HepG2 (cell line): ENCODE measurements around the gene VPS25. TPM values are rescaled to one million over a fixed set of nuclear protein-coding genes. Genes with fewer than 3 reads are reported as not detected.

ENCODE experiments used
- ATF1 ChIP-seq: IDR thresholded peaks from 2 replicates; pipeline ENCODE4 v1.6.1; 2016; ENCODE audit warnings: mild to moderate bottlenecking, control low read depth
- BORCS8-MEF2B ChIP-seq: sonication (generic); formaldehyde crosslinking; IDR thresholded peaks from 2 replicates; pipeline ENCODE4 v1.8.0; 2022; ENCODE audit warnings: mild to moderate bottlenecking, missing genetic modification reagents
- ELF3 ChIP-seq: IDR thresholded peaks from 2 replicates; pipeline ENCODE4 v1.6.1; 2016; ENCODE audit warnings: missing genetic modification reagents, missing compliant biosample characterization
- ELF4 ChIP-seq: sonication (generic); formaldehyde crosslinking; IDR thresholded peaks from 2 replicates; pipeline ENCODE4 v1.5.0; 2020; ENCODE audit warnings: missing genetic modification reagents, mild to moderate bottlenecking, moderate library complexity, borderline replicate concordance
- ETV6 ChIP-seq: sonication (generic); formaldehyde crosslinking; conservative IDR thresholded peaks from 2 replicates; pipeline ENCODE4 v1.4.0; 2020; ENCODE audit warnings: missing genetic modification reagents
- FOXA1 ChIP-seq, 2 experiments: fragments of 450-650 bp in 1 of 2; sonication (generic) in 1 of 2; formaldehyde crosslinking in 1 of 2; IDR thresholded peaks; 2 replicates each; pipeline versions ENCODE4 v1.4.0 to v1.6.1; 2016 to 2020; ENCODE audit warnings: missing genetic modification reagents in 1 of 2
- FOXM1 ChIP-seq: sonication (generic); formaldehyde crosslinking; IDR thresholded peaks from 2 replicates; pipeline ENCODE4 v1.5.0; 2020; ENCODE audit warnings: missing genetic modification reagents
- GTF2F1 ChIP-seq: fragments of 150-350 bp; IDR thresholded peaks from 2 replicates; pipeline ENCODE4 v1.6.1; 2014; ENCODE audit warnings: low read length
- HNF1A ChIP-seq, 2 experiments: sonication (generic) in 1 of 2; formaldehyde crosslinking in 1 of 2; IDR thresholded peaks; 2 replicates each; pipeline versions ENCODE4 v1.4.0 to v1.6.1; 2016 to 2020; ENCODE audit warnings: borderline replicate concordance in 1 of 2, low read depth in 1 of 2, mild to moderate bottlenecking in 1 of 2, missing genetic modification reagents in 1 of 2
- HOXA7 ChIP-seq: sonication (generic); formaldehyde crosslinking; IDR thresholded peaks from 2 replicates; pipeline ENCODE4 v1.8.1; 2022; ENCODE audit warnings: mild to moderate bottlenecking, missing genetic modification reagents, moderate library complexity
- MAFF ChIP-seq: IDR thresholded peaks from 2 replicates; pipeline ENCODE4 v1.6.1; 2011; ENCODE audit warnings: low read depth, low read length, improper control_type of control experiment
- PITX1 ChIP-seq: sonication (generic); formaldehyde crosslinking; IDR thresholded peaks from 2 replicates; pipeline ENCODE4 v1.5.1; 2020; ENCODE audit warnings: mild to moderate bottlenecking, missing genetic modification reagents
- SAFB2 ChIP-seq: sonication (generic); formaldehyde crosslinking; IDR thresholded peaks from 2 replicates; pipeline ENCODE4 v1.5.1; 2020; ENCODE audit warnings: missing genetic modification reagents, low read depth, mild to moderate bottlenecking, borderline replicate concordance
- THAP11 ChIP-seq: IDR thresholded peaks from 2 replicates; pipeline ENCODE4 v1.6.1; 2016; ENCODE audit warnings: missing biosample characterization, missing genetic modification reagents
- YEATS2 ChIP-seq: sonication (generic); formaldehyde crosslinking; IDR thresholded peaks from 2 replicates; pipeline ENCODE4 v1.4.0; 2020; ENCODE audit warnings: missing genetic modification reagents, borderline replicate concordance
- ZBTB20 ChIP-seq: sonication (generic); formaldehyde crosslinking; IDR thresholded peaks from 2 replicates; pipeline ENCODE4 v1.8.1; 2023; ENCODE audit warnings: missing genetic modification reagents, low read depth, mild to moderate bottlenecking, borderline replicate concordance
- ZNF12 ChIP-seq: sonication (generic); formaldehyde crosslinking; IDR thresholded peaks from 2 replicates; pipeline ENCODE4 v1.5.0; 2020; ENCODE audit warnings: missing genetic modification reagents
- ZNF143 ChIP-seq: sonication (generic); formaldehyde crosslinking; IDR thresholded peaks from 2 replicates; pipeline ENCODE4 v1.4.0; 2020; ENCODE audit warnings: missing genetic modification reagents
- ZNF557 ChIP-seq: sonication (generic); formaldehyde crosslinking; IDR thresholded peaks from 2 replicates; pipeline ENCODE4 v1.4.0; 2020; ENCODE audit warnings: missing genetic modification reagents
- ZNF878 ChIP-seq: sonication (generic); formaldehyde crosslinking; IDR thresholded peaks from 2 replicates; pipeline ENCODE4 v1.8.1; 2023; ENCODE audit warnings: mild to moderate bottlenecking, missing genetic modification reagents, moderate library complexity
- ZSCAN20 ChIP-seq: sonication (generic); formaldehyde crosslinking; IDR thresholded peaks from 2 replicates; pipeline ENCODE4 v1.4.0; 2020; ENCODE audit warnings: missing genetic modification reagents, mild to moderate bottlenecking, borderline replicate concordance
- polyA plus RNA-seq, 8 experiments: library from polyadenylated mRNA; depleted of rRNA in 3 of 8; stranded (reverse) in 7 of 8; unstranded in 1 of 8; fragments of >200 nt; fragmentation: Illumina TruSeq in 4 of 8; extraction: Trizol in 4 of 8; gene quantifications; 2 replicates each; pipeline versions ENCODE4 v1.2.1 to v1.2.3, GENCODE V29; 2011 to 2016; ENCODE audit warnings: low read depth in 4 of 8, missing spikeins in 1 of 8, mixed read lengths in 1 of 8; ENCODE audit not compliant: insufficient read depth in 1 of 8
- total RNA-seq, 5 experiments: library from RNA; depleted of rRNA; stranded (reverse); fragments of >200 nt; fragmentation: Illumina TruSeq; extraction: Trizol; gene quantifications; 2 replicates each; pipeline ENCODE4 v1.2.3, GENCODE V29; 2016; ENCODE audit warnings: low read depth in 1 of 5
- TF ChIP-seq, protein P1 (sequence below): sonication (generic); formaldehyde crosslinking; IDR thresholded peaks from 2 replicates; pipeline ENCODE4 v1.5.0; 2020; ENCODE audit warnings: missing genetic modification reagents

The VPS25 gene
- total and polyA plus RNA-seq, 2 of the 13 experiments (the other 11 are each of a cell fraction or from before 2014, with no cell fraction given) = 161 to 249 TPM

GRCh38 chr17:42744806-42745617, 28.2 kb upstream of the VPS25 start, which contains the start of gene EZH1 (continued):
- peak; percentile 21; the same call in 1 of the 2 replicates for TF ChIP-seq PITX1 (CRISPR knock-in tag)
- TF ChIP-seq MAFF = no peak
- TF ChIP-seq ZBTB20 (CRISPR knock-in tag) = no peak; the same call in 1 of the 2 replicates
- TF ChIP-seq GTF2F1 = no peak
- TF ChIP-seq ELF3 (CRISPR knock-in tag) = peak; percentile 43; the same call in 1 of the 2 replicates
- TF ChIP-seq YEATS2 (CRISPR knock-in tag) = peak; percentile 60; the same call in 1 of the 2 replicates
- TF ChIP-seq BORCS8-MEF2B (CRISPR knock-in tag) = peak; percentile 98
- peak; percentile 81 for TF ChIP-seq ETV6 (CRISPR knock-in tag)
- TF ChIP-seq, protein P1, sequence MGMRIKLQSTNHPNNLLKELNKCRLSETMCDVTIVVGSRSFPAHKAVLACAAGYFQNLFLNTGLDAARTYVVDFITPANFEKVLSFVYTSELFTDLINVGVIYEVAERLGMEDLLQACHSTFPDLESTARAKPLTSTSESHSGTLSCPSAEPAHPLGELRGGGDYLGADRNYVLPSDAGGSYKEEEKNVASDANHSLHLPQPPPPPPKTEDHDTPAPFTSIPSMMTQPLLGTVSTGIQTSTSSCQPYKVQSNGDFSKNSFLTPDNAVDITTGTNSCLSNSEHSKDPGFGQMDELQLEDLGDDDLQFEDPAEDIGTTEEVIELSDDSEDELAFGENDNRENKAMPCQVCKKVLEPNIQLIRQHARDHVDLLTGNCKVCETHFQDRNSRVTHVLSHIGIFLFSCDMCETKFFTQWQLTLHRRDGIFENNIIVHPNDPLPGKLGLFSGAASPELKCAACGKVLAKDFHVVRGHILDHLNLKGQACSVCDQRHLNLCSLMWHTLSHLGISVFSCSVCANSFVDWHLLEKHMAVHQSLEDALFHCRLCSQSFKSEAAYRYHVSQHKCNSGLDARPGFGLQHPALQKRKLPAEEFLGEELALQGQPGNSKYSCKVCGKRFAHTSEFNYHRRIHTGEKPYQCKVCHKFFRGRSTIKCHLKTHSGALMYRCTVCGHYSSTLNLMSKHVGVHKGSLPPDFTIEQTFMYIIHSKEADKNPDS (CRISPR knock-in tag) = no peak; the same call in 1 of the 2 replicates
- no peak for TF ChIP-seq HNF1A (IDR thresholded peaks at IDR 0.05; ENCODE audit: low read depth)
- peak; percentile 52; the same call in 1 of the 2 replicates for TF ChIP-seq HNF1A (CRISPR knock-in tag; IDR thresholded peaks at IDR 0.05; ENCODE audit: borderline replicate concordance)
- TF ChIP-seq ZSCAN20 (CRISPR knock-in tag) = no peak; the same call in 1 of the 2 replicates
- TF ChIP-seq ZNF878 (CRISPR knock-in tag) = peak; percentile 91
- no peak for TF ChIP-seq ATF1 (CRISPR knock-in tag)
- no peak; the same call in 1 of the 2 replicates for TF ChIP-seq FOXM1 (CRISPR knock-in tag)
- TF ChIP-seq ZNF143 (CRISPR knock-in tag) = peak; percentile 49; the same call in 1 of the 2 replicates
- peak; percentile 38; the same call in 1 of the 2 replicates for TF ChIP-seq ZNF12 (CRISPR knock-in tag)
- 0 out of 2 replicates have a peak, but pooled peaks have one; percentile 95 for TF ChIP-seq ZNF557 (CRISPR knock-in tag)
- TF ChIP-seq FOXA1 (IDR thresholded peaks at IDR 0.05) = peak; percentile 81
- TF ChIP-seq FOXA1 (CRISPR knock-in tag; IDR thresholded peaks at IDR 0.05) = peak; percentile 100
- no peak for TF ChIP-seq ELF4 (CRISPR knock-in tag)
- TF ChIP-seq SAFB2 (CRISPR knock-in tag) = 0 out of 2 replicates have a peak, but pooled peaks have one; percentile 41
- TF ChIP-seq THAP11 (CRISPR knock-in tag) = peak; percentile 76
- TF ChIP-seq HOXA7 (CRISPR knock-in tag) = peak; percentile 61; the same call in 1 of the 2 replicates
